Heart left ventricle (tissue), 13 donors: ENCODE results near the gene OR5H6.

Experiments used
- POLR2A ChIP-seq, 2 donors: fragments of 450-650 bp; IDR thresholded peaks; one replicate each; pipeline ENCODE4 v1.6.1; 2017; ENCODE audit warnings: antibody characterized with exemption in 2 of 2, mild to moderate bottlenecking in 2 of 2, moderate library complexity in 2 of 2
- TF ChIP-seq, protein P1 (sequence below), 12 donors: fragments of 200-600 bp; sonication (generic) in 4 of 12; IDR thresholded peaks; one replicate each; pipeline versions ENCODE4 v1.5.0 to v1.8.0; 2018 to 2022; ENCODE audit warnings: antibody characterized with exemption in 12 of 12, mild to moderate bottlenecking in 5 of 12
- donor health status: ischemic (EF 13 %, LVEDD 7.1; RV severe dilation, severe dysfunction).
- donor health status: DM: no; HTN: yes; CAD: no.
- donor health status: DM: no; HTN: no; CAD: no.
- donor health status: ischemic (EF 25% LVEDD 6.9; RV normal size, moderate dysfunction).
- donor health status: ischemic (EF 25% LVEDD 5.7; RV mildly dilated, moderate dysfunction).
- donor health status: ischemic (EF 35%, LVEDD 5.7; RV mildly dilated, moderate dysfunction).
- donor health status: nonischemic (EF 11% LVEDD 7.7; RV severe dilation, severe dysfunction).
- donor health status: DM: yes; HTN: yes; CAD: no.
- donor health status: PGD.
- donor health status: ischemic (EF 29% LVEDD 5.4; RV normal size, mild dysfunction).
- donor health status: nonischemic (EF 23%, LVEDD 6.1; RV moderate dilation, normal function).

DNA sequence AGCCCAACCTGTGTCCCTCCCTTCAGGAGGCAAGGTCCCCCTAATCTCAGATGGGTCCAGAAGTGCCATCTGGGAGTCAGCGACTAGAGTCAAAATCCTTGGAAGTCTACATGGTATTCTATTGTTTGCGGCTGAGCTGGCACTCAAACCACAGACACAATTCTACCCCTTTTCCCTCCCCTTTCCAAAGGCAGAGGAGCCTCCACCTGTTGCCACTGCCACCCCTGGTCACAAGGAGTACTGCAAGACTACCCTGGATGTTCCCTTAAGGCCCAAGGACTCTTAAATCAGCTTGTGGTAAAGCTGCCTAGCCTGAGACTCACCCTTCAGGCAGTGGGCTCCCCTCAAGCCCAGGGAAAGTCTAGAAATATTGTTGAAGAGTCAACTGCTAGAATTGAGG, 4.3 kb upstream of the OR5H6 start:
- TF ChIP-seq, protein P1, sequence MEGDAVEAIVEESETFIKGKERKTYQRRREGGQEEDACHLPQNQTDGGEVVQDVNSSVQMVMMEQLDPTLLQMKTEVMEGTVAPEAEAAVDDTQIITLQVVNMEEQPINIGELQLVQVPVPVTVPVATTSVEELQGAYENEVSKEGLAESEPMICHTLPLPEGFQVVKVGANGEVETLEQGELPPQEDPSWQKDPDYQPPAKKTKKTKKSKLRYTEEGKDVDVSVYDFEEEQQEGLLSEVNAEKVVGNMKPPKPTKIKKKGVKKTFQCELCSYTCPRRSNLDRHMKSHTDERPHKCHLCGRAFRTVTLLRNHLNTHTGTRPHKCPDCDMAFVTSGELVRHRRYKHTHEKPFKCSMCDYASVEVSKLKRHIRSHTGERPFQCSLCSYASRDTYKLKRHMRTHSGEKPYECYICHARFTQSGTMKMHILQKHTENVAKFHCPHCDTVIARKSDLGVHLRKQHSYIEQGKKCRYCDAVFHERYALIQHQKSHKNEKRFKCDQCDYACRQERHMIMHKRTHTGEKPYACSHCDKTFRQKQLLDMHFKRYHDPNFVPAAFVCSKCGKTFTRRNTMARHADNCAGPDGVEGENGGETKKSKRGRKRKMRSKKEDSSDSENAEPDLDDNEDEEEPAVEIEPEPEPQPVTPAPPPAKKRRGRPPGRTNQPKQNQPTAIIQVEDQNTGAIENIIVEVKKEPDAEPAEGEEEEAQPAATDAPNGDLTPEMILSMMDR (IDR thresholded peaks at IDR 0.05): no peak
- TF ChIP-seq POLR2A (IDR thresholded peaks at IDR 0.05): no peak
